H1 (cell line): Measurements from ENCODE around the gene SPATS2. TPM values are rescaled to one million over a fixed set of nuclear protein-coding genes. Genes with fewer than 3 reads are reported as not detected.
A peak's percentile ranks its signal among the peaks of the same experiment; 100 is the strongest.

Experiments used
- CTCF ChIA-PET: fragments of 300-600 bp; sonication (Branson Sonifier 250); formaldehyde crosslinking; loops from one replicate; lab custom pipeline; 2021; ENCODE audit not compliant: partially characterized antibody; lab: Charles Lee
- POLR2A ChIA-PET: fragments of 300-600 bp; sonication (Branson Sonifier 250); formaldehyde crosslinking; loops from one replicate; lab custom pipeline; 2021; ENCODE audit warnings: inconsistent platforms; ENCODE audit not compliant: partially characterized antibody; lab: Charles Lee
- DNase-seq, 2 experiments: peaks; one replicate each; pipeline versions ENCODE4 v3.0.0 to v3.0.0-alpha.2; 2010 to 2022; ENCODE audit warnings: low spot score in 2 of 2, low read depth in 1 of 2, mixed read lengths in 1 of 2
- FAIRE-seq: peaks from 2 replicates; lab custom pipeline; 2011; peaks lifted over from hg19 to GRCh38; lab: Jason Lieb, UNC
- H2AFZ ChIP-seq: 2 replicates; pipeline ENCODE4 v1.8.1; 2012; ENCODE audit warnings: low read length, inconsistent platforms
- H2AK5ac ChIP-seq: 2 replicates; pipeline ENCODE4 v1.6.1; 2013; ENCODE audit warnings: low read depth, low read length
- H2BK120ac ChIP-seq: replicated peaks from 2 replicates; pipeline ENCODE3; 2013; ENCODE audit warnings: low read depth, low read length, inconsistent platforms
- H2BK12ac ChIP-seq: 2 replicates; pipeline ENCODE4 v1.6.1; 2013; ENCODE audit warnings: low read depth, low read length
- H2BK15ac ChIP-seq: 2 replicates; pipeline ENCODE4 v1.6.1; 2013; ENCODE audit warnings: low read length
- H2BK20ac ChIP-seq: 2 replicates; pipeline ENCODE4 v1.6.1; 2013; ENCODE audit warnings: low read length
- H2BK5ac ChIP-seq: 2 replicates; pipeline ENCODE4 v1.6.1; 2013; ENCODE audit warnings: low read depth, low read length
- H3K14ac ChIP-seq: 2 replicates; pipeline ENCODE4 v1.6.1; 2013; ENCODE audit warnings: inconsistent platforms; ENCODE audit not compliant: insufficient read length
- H3K18ac ChIP-seq: 2 replicates; pipeline ENCODE4 v1.6.1; 2013; ENCODE audit warnings: low read length; ENCODE audit errors: extremely low read depth
- H3K23ac ChIP-seq: 2 replicates; pipeline ENCODE4 v1.6.1; 2013; ENCODE audit warnings: inconsistent platforms; ENCODE audit not compliant: insufficient read length
- H3K23me2 ChIP-seq: 2 replicates; pipeline ENCODE4 v1.6.1; 2013; ENCODE audit warnings: low read depth, low read length
- H3K27ac ChIP-seq: 2 replicates; pipeline ENCODE4 v1.6.1; 2011; ENCODE audit warnings: low read depth, low read length, inconsistent platforms
- H3K27me3 ChIP-seq, 4 experiments: replicated peaks in 1 of 4; 1 replicate in 1 of 4; 2 replicates in 3 of 4; pipeline versions ENCODE4 v1.6.1 to v1.8.1; 2011 to 2013; ENCODE audit warnings: low read length in 3 of 4, mild to moderate bottlenecking in 3 of 4, inconsistent platforms in 2 of 4, mixed read lengths in 2 of 4, moderate library complexity in 1 of 4; ENCODE audit not compliant: control insufficient read depth in 3 of 4, insufficient read depth in 3 of 4; ENCODE audit errors: extremely low read depth in 1 of 4
- H3K36me3 ChIP-seq, 4 experiments: 2 replicates each; pipeline versions ENCODE4 v1.6.1 to v1.8.1; 2011 to 2013; ENCODE audit warnings: mild to moderate bottlenecking in 4 of 4, low read length in 3 of 4, moderate library complexity in 2 of 4, control low read depth in 1 of 4, inconsistent platforms in 1 of 4; ENCODE audit not compliant: insufficient read depth in 4 of 4, control insufficient read depth in 2 of 4
- H3K4ac ChIP-seq: replicated peaks from 2 replicates; pipeline ENCODE3; 2013; ENCODE audit warnings: low read length, low read depth, mixed read lengths, inconsistent platforms; ENCODE audit not compliant: insufficient read length
- H3K4me1 ChIP-seq, 4 experiments: replicated peaks in 1 of 4; 1 replicate in 1 of 4; 2 replicates in 3 of 4; pipeline versions ENCODE4 v1.6.1 to v1.8.1; 2011 to 2013; ENCODE audit warnings: low read length in 3 of 4, inconsistent platforms in 2 of 4, mixed read lengths in 1 of 4; ENCODE audit not compliant: insufficient read depth in 4 of 4, control insufficient read depth in 3 of 4
- H3K4me2 ChIP-seq, 2 experiments: 2 replicates each; pipeline versions ENCODE4 v1.6.1 to v1.8.1; 2011 to 2013; ENCODE audit warnings: low read depth in 2 of 2, low read length in 2 of 2, control low read depth in 1 of 2, inconsistent platforms in 1 of 2, mild to moderate bottlenecking in 1 of 2; ENCODE audit not compliant: insufficient read depth in 1 of 2
- H3K4me3 ChIP-seq, 4 experiments: fragments of 200-600, 300-600 bp in 1 of 4; sonication (generic), shearing (Covaris generic), sonication (Bioruptor Twin) in 1 of 4; 2 replicates each; pipeline versions ENCODE4 v1.5.1 to v1.8.1; 2011 to 2016; ENCODE audit warnings: low read length in 4 of 4, low read depth in 3 of 4, control low read depth in 2 of 4, inconsistent platforms in 2 of 4, mild to moderate bottlenecking in 2 of 4, mixed read lengths in 1 of 4, moderate library complexity in 1 of 4; ENCODE audit not compliant: insufficient read depth in 2 of 4; ENCODE audit errors: extremely low read depth in 1 of 4
- H3K56ac ChIP-seq: replicated peaks from 2 replicates; pipeline ENCODE3; 2013; ENCODE audit warnings: low read depth, mild to moderate bottlenecking, mixed read lengths, low read length, inconsistent platforms; ENCODE audit not compliant: insufficient read length
- H3K79me1 ChIP-seq: 2 replicates; pipeline ENCODE4 v1.6.1; 2013; ENCODE audit warnings: low read depth, low read length, control low read depth
- H3K79me2 ChIP-seq, 2 experiments: 2 replicates each; pipeline versions ENCODE4 v1.6.1 to v1.8.1; 2012 to 2013; ENCODE audit warnings: low read length in 2 of 2, mild to moderate bottlenecking in 2 of 2, inconsistent platforms in 1 of 2; ENCODE audit not compliant: insufficient read depth in 2 of 2, control insufficient read depth in 1 of 2
- H3K9ac ChIP-seq, 4 experiments: replicated peaks in 1 of 4; 1 replicate in 1 of 4; 2 replicates in 3 of 4; pipeline versions ENCODE4 v1.6.1 to v1.8.1; 2011 to 2013; ENCODE audit warnings: low read depth in 3 of 4, low read length in 3 of 4, control low read depth in 2 of 4, mild to moderate bottlenecking in 2 of 4, moderate library complexity in 2 of 4, inconsistent platforms in 1 of 4; ENCODE audit errors: extremely low read depth in 1 of 4
- H3K9me3 ChIP-seq, 2 experiments: 2 replicates each; pipeline versions ENCODE4 v1.6.1 to v1.8.1; 2012 to 2013; ENCODE audit warnings: mild to moderate bottlenecking in 2 of 2, moderate library complexity in 2 of 2, control low read depth in 1 of 2, inconsistent platforms in 1 of 2, low read depth in 1 of 2, low read length in 1 of 2, mixed read lengths in 1 of 2; ENCODE audit not compliant: insufficient read depth in 2 of 2
- H4K20me1 ChIP-seq, 2 experiments: replicated peaks in 1 of 2; 2 replicates each; pipeline versions ENCODE3 to v1.8.1; 2011 to 2013; ENCODE audit warnings: inconsistent platforms in 2 of 2, low read length in 2 of 2, mild to moderate bottlenecking in 1 of 2; ENCODE audit not compliant: insufficient read depth in 2 of 2, control insufficient read depth in 1 of 2
- H4K5ac ChIP-seq: 2 replicates; pipeline ENCODE4 v1.6.1; 2013; ENCODE audit warnings: low read length, low read depth, mixed read lengths, inconsistent platforms; ENCODE audit not compliant: insufficient read length
- H4K8ac ChIP-seq: 2 replicates; pipeline ENCODE4 v1.8.0; 2013; ENCODE audit warnings: mild to moderate bottlenecking, moderate library complexity, low read length, inconsistent platforms; ENCODE audit not compliant: insufficient read depth; ENCODE audit errors: extremely low read depth
- H4K91ac ChIP-seq: replicated peaks from 2 replicates; pipeline ENCODE3; 2013; ENCODE audit warnings: low read length, mixed read lengths, inconsistent platforms; ENCODE audit not compliant: insufficient read length
- CHD2 ChIP-seq: IDR thresholded peaks from 2 replicates; pipeline ENCODE4 v1.6.1; 2012; ENCODE audit warnings: low read length, improper control_type of control experiment
- CTBP2 ChIP-seq: IDR thresholded peaks from 2 replicates; pipeline ENCODE4 v1.7.0; 2011; ENCODE audit warnings: borderline replicate concordance, mild to moderate bottlenecking, moderate library complexity, mixed read lengths, low read length; ENCODE audit not compliant: insufficient read depth, insufficient read length
- KDM4A ChIP-seq: IDR thresholded peaks from one replicate; pipeline ENCODE4 v1.7.1; 2012; ENCODE audit warnings: low read depth, mild to moderate bottlenecking, moderate library complexity, low read length, inconsistent platforms; ENCODE audit not compliant: severe bottlenecking
- KDM5A ChIP-seq: fragments of 200-600 bp; IDR thresholded peaks from 2 replicates; pipeline ENCODE4 v1.7.1; 2012; ENCODE audit warnings: mild to moderate bottlenecking, low read length, inconsistent platforms, mixed read lengths
- SAP30 ChIP-seq: fragments of 300-600 bp; sonication (generic); IDR thresholded peaks from 2 replicates; pipeline ENCODE4 v1.7.1; 2012; ENCODE audit warnings: low read length, moderate library complexity, mild to moderate bottlenecking, inconsistent platforms; ENCODE audit not compliant: insufficient read depth, insufficient replicate concordance
- WGBS, 2 experiments: shearing (Covaris generic) in 1 of 2; methylation state at CpG; one replicate each; pipeline versions ENCODE4 v1.1.6 to v1.1.7; 2013 to 2015; ENCODE audit warnings: low lambda C conversion rate in 2 of 2, mixed read lengths in 2 of 2, inconsistent platforms in 1 of 2, low coverage in 1 of 2, missing lambda C conversion rate in 1 of 2; ENCODE audit not compliant: insufficient replicate concordance in 2 of 2, insufficient coverage in 1 of 2, insufficient read length in 1 of 2; ENCODE audit errors: extremely low coverage in 1 of 2, missing lambda C conversion rate in 1 of 2; 5-methylcytosine and 5-hydroxymethylcytosine counted together
- polyA plus RNA-seq, 7 experiments: library from polyadenylated mRNA; depleted of rRNA in 3 of 7; stranded (reverse) in 5 of 7; unstranded in 2 of 7; fragments of >200 nt in 5 of 7; fragments of 200-250 nt in 2 of 7; gene quantifications; 1 replicate in 5 of 7; 2 replicates in 1 of 7; 4 replicates in 1 of 7; pipeline versions ENCODE4 v1.2.1 to v1.2.3, GENCODE V29; 2011 to 2013; ENCODE audit warnings: missing spikeins in 2 of 7, mixed read lengths in 2 of 7
- total RNA-seq: library from RNA; stranded (reverse); fragmentation: NEBNext Ultra II Directional; extraction: Animal tissue kit (Norgen Biotek cat#: 25700); gene quantifications from 2 replicates; pipeline ENCODE4 v1.2.1, GENCODE V29; 2021
- TF ChIP-seq, protein P1 (sequence below): IDR thresholded peaks from 2 replicates; pipeline ENCODE4 v1.6.1; 2011; ENCODE audit warnings: low read depth, mild to moderate bottlenecking, low read length; ENCODE audit not compliant: insufficient read depth
- TF ChIP-seq, protein P2 (sequence below), 3 experiments: IDR thresholded peaks; 1 replicate in 2 of 3; 2 replicates in 1 of 3; pipeline versions ENCODE4 v1.5.1 to v1.6.1; 2011; ENCODE audit warnings: low read length in 3 of 3, mild to moderate bottlenecking in 3 of 3, inconsistent platforms in 2 of 3, low read depth in 1 of 3, moderate library complexity in 1 of 3; ENCODE audit not compliant: insufficient read depth in 1 of 3; ENCODE audit errors: control extremely low read depth in 1 of 3

Gene SPATS2
- total and polyA plus RNA-seq, 2 of the 8 experiments (the other 6 are each of a cell fraction or from before 2014, with no cell fraction given) = 19.2 to 24.5 TPM

DNA sequence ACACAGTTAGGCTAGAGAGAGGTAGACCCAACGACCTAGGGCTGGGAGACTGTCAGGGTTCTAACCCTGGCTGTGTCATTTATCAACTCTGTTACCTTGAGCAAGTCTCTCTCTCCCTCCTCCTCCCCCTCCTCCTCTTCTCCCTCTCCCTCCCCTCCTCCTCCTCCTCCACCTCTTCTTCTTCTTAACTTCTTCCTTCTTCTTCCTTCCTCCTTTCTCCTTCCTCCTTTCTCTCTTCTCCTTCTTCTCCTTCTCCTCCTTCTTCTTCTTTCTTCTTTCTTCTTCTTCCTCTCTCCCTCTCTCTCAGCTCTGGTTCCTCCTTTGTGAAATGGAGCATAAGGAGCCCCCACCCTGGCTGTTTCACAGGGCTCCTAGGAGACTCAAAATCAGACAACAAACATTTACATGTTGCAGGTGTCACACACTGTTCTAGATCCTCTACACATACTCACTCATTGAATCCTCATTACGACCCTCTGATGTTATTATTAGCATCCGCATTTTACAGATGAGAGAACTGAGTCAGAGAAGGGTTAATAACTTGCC is 169.3 kb downstream of the SPATS2 start:
- no peak overlapping the region for H4K91ac ChIP-seq
- peaks cover 9% of the 10 kb centered on the region for H3K23me2 ChIP-seq
- H3K9ac ChIP-seq = no peak overlapping the region
- H4K5ac ChIP-seq = no peak overlapping the region
- H3K23ac ChIP-seq = no peak overlapping the region
- peaks cover 0 to 23% (median 8%) of the 10 kb centered on the region in 4 experiments; a peak in 5 of 7 replicates for H3K4me1 ChIP-seq
- ChIA-PET POLR2A (interaction anchor here (0.7 to 2.1 kb wide), 4 partner anchors 31 to 205 kb away, joined by 3 to 5 read pairs (median 4); partner anchors contain the start of genes DNAJC22, MCRS1 and SPATS2), CTCF (interaction anchor here (0.6 to 7.8 kb wide), 16 partner anchors 11 to 248 kb away, joined by 3 to 91 read pairs (median 6); partner anchors contain the start of genes DNAJC22, PRPF40B and PRPH)
- FAIRE-seq (no peak), DNase-seq (no peak)
- no peak overlapping the region for H3K56ac ChIP-seq
- H2BK12ac ChIP-seq = no peak overlapping the region
- H3K27me3 ChIP-seq = peaks cover 53 to 65% (median 62%) of the 10 kb centered on the region in 4 experiments
- H3K4me2 ChIP-seq = peak overlapping the region in 1 of 2 experiments; percentile 95; a peak in 1 of 4 replicates
- no peak overlapping the region for H3K4me3 ChIP-seq
- no peak for TF ChIP-seq SAP30
- no peak for TF ChIP-seq KDM4A
- TF ChIP-seq, protein P1, sequence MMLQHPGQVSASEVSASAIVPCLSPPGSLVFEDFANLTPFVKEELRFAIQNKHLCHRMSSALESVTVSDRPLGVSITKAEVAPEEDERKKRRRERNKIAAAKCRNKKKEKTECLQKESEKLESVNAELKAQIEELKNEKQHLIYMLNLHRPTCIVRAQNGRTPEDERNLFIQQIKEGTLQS = no peak
- no peak for TF ChIP-seq CHD2
- TF ChIP-seq, protein P2, sequence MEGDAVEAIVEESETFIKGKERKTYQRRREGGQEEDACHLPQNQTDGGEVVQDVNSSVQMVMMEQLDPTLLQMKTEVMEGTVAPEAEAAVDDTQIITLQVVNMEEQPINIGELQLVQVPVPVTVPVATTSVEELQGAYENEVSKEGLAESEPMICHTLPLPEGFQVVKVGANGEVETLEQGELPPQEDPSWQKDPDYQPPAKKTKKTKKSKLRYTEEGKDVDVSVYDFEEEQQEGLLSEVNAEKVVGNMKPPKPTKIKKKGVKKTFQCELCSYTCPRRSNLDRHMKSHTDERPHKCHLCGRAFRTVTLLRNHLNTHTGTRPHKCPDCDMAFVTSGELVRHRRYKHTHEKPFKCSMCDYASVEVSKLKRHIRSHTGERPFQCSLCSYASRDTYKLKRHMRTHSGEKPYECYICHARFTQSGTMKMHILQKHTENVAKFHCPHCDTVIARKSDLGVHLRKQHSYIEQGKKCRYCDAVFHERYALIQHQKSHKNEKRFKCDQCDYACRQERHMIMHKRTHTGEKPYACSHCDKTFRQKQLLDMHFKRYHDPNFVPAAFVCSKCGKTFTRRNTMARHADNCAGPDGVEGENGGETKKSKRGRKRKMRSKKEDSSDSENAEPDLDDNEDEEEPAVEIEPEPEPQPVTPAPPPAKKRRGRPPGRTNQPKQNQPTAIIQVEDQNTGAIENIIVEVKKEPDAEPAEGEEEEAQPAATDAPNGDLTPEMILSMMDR (IDR thresholded peaks at IDR 0.05; ENCODE audit: control extremely low read depth in 1 of 3, insufficient read depth in 1 of 3, low read depth in 1 of 3, low read length in 3 of 3) = no peak
- no peak for TF ChIP-seq KDM5A
- TF ChIP-seq CTBP2 = no peak
- H3K79me2 ChIP-seq = no peaks in the 10 kb centered on the region
- H3K4ac ChIP-seq = no peak overlapping the region
- peaks cover 0 to 6% (median 0%) of the 10 kb centered on the region in 4 experiments; a peak in 1 of 8 replicates for H3K36me3 ChIP-seq
- no peak overlapping the region for H3K27ac ChIP-seq
- no peak overlapping the region for H3K18ac ChIP-seq
- no peaks in the 10 kb centered on the region for H3K79me1 ChIP-seq
- H3K9me3 ChIP-seq = no peaks in the 10 kb centered on the region
- H2BK120ac ChIP-seq = no peak overlapping the region
- no peak overlapping the region for H2BK20ac ChIP-seq
- H3K14ac ChIP-seq = no peak overlapping the region
- no peak overlapping the region for H2BK15ac ChIP-seq
- H2BK5ac ChIP-seq = no peak overlapping the region
- 0 out of 2 replicates have a peak overlapping the region, but pooled peaks have one; percentile 16 for H2AK5ac ChIP-seq
- no peak overlapping the region for H2AFZ ChIP-seq
- H4K8ac ChIP-seq = no peak overlapping the region
- WGBS, 2 experiments = 58% methylated on average over 3 of the region's 3 CpGs; no CpG with 5 or more reads in 1 of the 2 experiments
- peaks cover 2 to 9% of the 10 kb centered on the region in 2 experiments for H4K20me1 ChIP-seq
